ENCODE results near the gene ARHGAP21.

Gene ARHGAP21

GRCh38 chr10:24678757-24679156 lies 44.9 kb downstream of the ARHGAP21 start:
- Histone ChIP-seq H3F3A (ENCODE audit: insufficient read depth, low read length) (no peaks in the 10 kb centered on the region), H2AFZ (ENCODE audit: low read length) (no peak overlapping the region), H3K79me2 (ENCODE audit: low read length) (peaks cover 17% of the 10 kb centered on the region), H3K9me2 (replicated peaks; ENCODE audit: insufficient read depth, low read length) (no peaks in the 10 kb centered on the region), H3K9me3 (replicated peaks; ENCODE audit: insufficient read depth, low read length) (no peaks in the 10 kb centered on the region), H3K36me3 (replicated peaks; ENCODE audit: insufficient read depth, low read length) (no peaks in the 10 kb centered on the region), H3K27ac (ENCODE audit: low read length) (no peak overlapping the region), H4K20me1 (ENCODE audit: insufficient read depth, low read length) (no peaks in the 10 kb centered on the region), H3K9ac (ENCODE audit: low read length) (no peak overlapping the region), H3K4me3 (ENCODE audit: low read length) (no peak overlapping the region), H3K4me2 (ENCODE audit: low read depth, low read length) (no peak overlapping the region), H3K27me3 (replicated peaks; ENCODE audit: insufficient read depth, low read length) (no peaks in the 10 kb centered on the region), H3K4me1 (ENCODE audit: low read length) (no peaks in the 10 kb centered on the region)
- TF ChIP-seq EZH2 (optimal IDR thresholded peaks at IDR 0.05; ENCODE audit: low read depth, low read length) (no peak), CTCF (IDR thresholded peaks at IDR 0.05; ENCODE audit: low read length) (no peak), EZH2phosphoT487 (IDR thresholded peaks at IDR 0.05; ENCODE audit: low read length) (no peak)
- no peak for DNase-seq

GRCh38 chr10:24674892-24675632 lies 48.6 kb downstream of the ARHGAP21 start:
- H3K79me2 ChIP-seq (ENCODE audit: low read length) = peaks cover 15% of the 10 kb centered on the region
- H3K4me2 ChIP-seq (ENCODE audit: low read depth, low read length) = no peak overlapping the region
- no peaks in the 10 kb centered on the region for H3K4me1 ChIP-seq (ENCODE audit: low read length)
- H4K20me1 ChIP-seq (ENCODE audit: insufficient read depth, low read length) = no peaks in the 10 kb centered on the region
- TF ChIP-seq EZH2phosphoT487 (IDR thresholded peaks at IDR 0.05; ENCODE audit: low read length) (no peak), CTCF (IDR thresholded peaks at IDR 0.05; ENCODE audit: low read length) (no peak), EZH2 (optimal IDR thresholded peaks at IDR 0.05; ENCODE audit: low read depth, low read length) (no peak)
- no peaks in the 10 kb centered on the region for H3K9me2 ChIP-seq (replicated peaks; ENCODE audit: insufficient read depth, low read length)
- H3K9ac ChIP-seq (ENCODE audit: low read length) = no peak overlapping the region
- no peak overlapping the region for H2AFZ ChIP-seq (ENCODE audit: low read length)
- no peaks in the 10 kb centered on the region for H3F3A ChIP-seq (ENCODE audit: insufficient read depth, low read length)
- no peak overlapping the region for H3K27ac ChIP-seq (ENCODE audit: low read length)
- H3K4me3 ChIP-seq (ENCODE audit: low read length) = no peak overlapping the region
- no peaks in the 10 kb centered on the region for H3K9me3 ChIP-seq (replicated peaks; ENCODE audit: insufficient read depth, low read length)
- H3K27me3 ChIP-seq (replicated peaks; ENCODE audit: insufficient read depth, low read length) = no peaks in the 10 kb centered on the region
- no peak for DNase-seq
- H3K36me3 ChIP-seq (replicated peaks; ENCODE audit: insufficient read depth, low read length) = no peaks in the 10 kb centered on the region

GRCh38 chr10:24670964-24671670 lies 52.6 kb downstream of the ARHGAP21 start:
- Histone ChIP-seq H3K36me3 (replicated peaks; ENCODE audit: insufficient read depth, low read length) (no peaks in the 10 kb centered on the region), H3K4me2 (ENCODE audit: low read depth, low read length) (no peak overlapping the region), H3K9me2 (replicated peaks; ENCODE audit: insufficient read depth, low read length) (no peaks in the 10 kb centered on the region), H3K79me2 (ENCODE audit: low read length) (peaks cover 11% of the 10 kb centered on the region), H3K4me1 (ENCODE audit: low read length) (no peaks in the 10 kb centered on the region), H2AFZ (ENCODE audit: low read length) (no peak overlapping the region), H3F3A (ENCODE audit: insufficient read depth, low read length) (no peaks in the 10 kb centered on the region), H3K27ac (ENCODE audit: low read length) (no peak overlapping the region), H4K20me1 (ENCODE audit: insufficient read depth, low read length) (no peaks in the 10 kb centered on the region), H3K27me3 (replicated peaks; ENCODE audit: insufficient read depth, low read length) (no peaks in the 10 kb centered on the region), H3K4me3 (ENCODE audit: low read length) (no peak overlapping the region), H3K9ac (ENCODE audit: low read length) (no peak overlapping the region), H3K9me3 (replicated peaks; ENCODE audit: insufficient read depth, low read length) (no peaks in the 10 kb centered on the region)
- no peak for DNase-seq
- TF ChIP-seq EZH2phosphoT487 (IDR thresholded peaks at IDR 0.05; ENCODE audit: low read length) (no peak), CTCF (IDR thresholded peaks at IDR 0.05; ENCODE audit: low read length) (no peak), EZH2 (optimal IDR thresholded peaks at IDR 0.05; ENCODE audit: low read depth, low read length) (no peak)

Data from MM.1S (cell line).